ENCODE measurements around the gene TCEANC2. TPM values are rescaled to one million over a fixed set of nuclear protein-coding genes. Genes with fewer than 3 reads are reported as not detected.

Gene TCEANC2
- total RNA-seq, 1 experiment from 2014 or later = 4.3 TPM

DNA sequence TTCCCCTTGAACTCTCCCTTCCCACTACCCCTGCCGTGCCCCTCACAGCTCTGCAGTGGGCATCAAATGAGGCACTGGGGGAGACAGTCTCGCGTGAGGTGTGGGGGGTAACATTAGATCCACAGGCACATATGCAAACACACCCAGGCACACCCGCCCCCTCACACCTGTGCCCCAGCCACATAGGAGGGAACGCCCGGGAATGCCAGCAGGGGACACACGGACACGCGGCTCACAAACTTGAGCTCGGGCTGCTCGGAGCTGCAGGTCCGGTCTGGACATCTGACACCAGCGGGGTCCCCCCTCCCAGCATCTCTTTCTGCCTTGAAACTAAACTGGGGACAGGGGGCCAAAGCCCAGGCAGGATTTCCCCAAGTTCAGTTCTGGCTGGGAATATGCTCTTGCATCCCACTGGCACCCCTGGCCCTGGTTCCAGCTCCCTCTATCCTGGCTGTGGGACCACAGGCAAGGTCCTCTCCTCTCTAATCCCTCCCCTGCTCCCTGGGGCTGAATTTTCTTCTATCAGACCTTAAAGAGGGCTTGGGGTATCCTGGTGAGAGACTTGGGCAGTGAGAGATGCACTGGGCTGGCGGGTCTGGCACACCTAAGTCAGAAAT lies 68.8 kb downstream of the TCEANC2 start:
- no peaks in the 10 kb centered on the region for H3K36me3 ChIP-seq (replicated peaks; ENCODE audit: control insufficient read depth, insufficient read depth, low read length)
- peak; percentile 75 for DNase-seq
- peaks cover 14% of the 10 kb centered on the region for H3K27me3 ChIP-seq (ENCODE audit: control insufficient read depth, insufficient read depth, low read length)
- peak overlapping the region; percentile 32 for H3K4me3 ChIP-seq (ENCODE audit: insufficient read depth, low read depth, low read length)

DNA sequence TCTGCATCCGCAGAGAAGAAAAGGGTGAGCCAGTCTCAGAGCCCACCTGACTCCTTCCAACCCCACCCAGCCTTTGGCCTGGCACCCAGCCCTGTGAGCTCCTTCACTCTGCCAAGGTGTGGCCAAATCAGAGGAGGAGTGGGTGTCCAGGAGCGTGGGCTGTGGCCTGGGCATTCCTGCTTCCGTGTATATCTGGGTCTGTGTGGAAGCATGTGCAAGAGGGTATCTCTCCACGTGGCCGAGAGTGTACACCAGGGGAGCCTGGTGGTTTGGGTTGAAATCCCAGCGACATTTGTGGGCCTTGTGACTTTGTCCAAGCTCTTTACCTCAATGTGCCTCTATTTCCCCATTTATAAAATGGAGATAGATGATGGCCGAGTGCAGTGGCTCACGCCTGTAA lies 69.6 kb downstream of the TCEANC2 start:
- Histone ChIP-seq H3K4me3 (ENCODE audit: insufficient read depth, low read depth, low read length) (no peak overlapping the region), H3K36me3 (replicated peaks; ENCODE audit: control insufficient read depth, insufficient read depth, low read length) (no peaks in the 10 kb centered on the region), H3K27me3 (ENCODE audit: control insufficient read depth, insufficient read depth, low read length) (peaks cover 14% of the 10 kb centered on the region)
- no peak for DNase-seq

DNA sequence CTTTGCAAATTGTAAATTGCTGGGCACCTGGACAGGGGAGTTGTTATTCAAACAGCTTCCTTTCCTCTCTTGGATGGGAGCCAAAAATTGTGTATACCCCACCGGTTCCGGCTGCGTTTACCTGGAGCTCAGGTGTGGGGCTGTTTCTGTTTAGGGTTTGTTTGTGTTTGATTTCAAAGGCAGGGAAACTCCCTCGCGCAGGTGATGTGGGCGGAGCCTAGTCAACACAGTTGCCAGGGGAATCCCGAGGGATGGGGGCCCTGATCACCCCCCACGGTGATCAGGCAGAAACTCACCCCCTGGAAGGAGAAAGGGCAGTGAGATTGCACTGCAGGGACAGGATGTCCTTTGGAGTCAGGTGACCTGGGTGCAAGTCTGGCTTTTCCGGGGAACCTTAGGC lies 71.1 kb downstream of the TCEANC2 start:
- DNase-seq = peak; percentile 81
- no peak overlapping the region for H3K4me3 ChIP-seq (ENCODE audit: insufficient read depth, low read depth, low read length)
- peaks cover 14% of the 10 kb centered on the region for H3K27me3 ChIP-seq (ENCODE audit: control insufficient read depth, insufficient read depth, low read length)
- H3K36me3 ChIP-seq (replicated peaks; ENCODE audit: control insufficient read depth, insufficient read depth, low read length) = no peaks in the 10 kb centered on the region

DNA sequence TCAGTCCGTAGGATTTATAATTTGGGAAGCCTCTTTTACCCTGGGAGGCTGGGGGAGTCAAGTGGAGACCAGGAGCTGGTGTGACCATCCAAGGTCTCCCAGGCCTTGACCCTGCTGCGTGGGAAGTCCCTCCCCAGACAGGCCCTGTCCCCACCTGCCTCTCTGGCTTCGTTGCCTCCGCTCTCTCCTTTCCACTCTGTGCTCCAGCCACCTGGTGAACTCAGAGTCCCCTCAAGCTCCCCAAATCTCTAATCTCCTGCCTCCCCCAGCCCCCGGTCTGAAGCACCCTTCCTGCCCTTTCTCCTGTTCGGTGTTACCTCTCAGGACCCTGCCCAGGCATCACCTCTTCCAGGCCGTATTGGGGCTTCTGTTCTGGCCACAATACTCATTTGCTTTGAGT lies 71.5 kb downstream of the TCEANC2 start:
- no peaks in the 10 kb centered on the region for H3K36me3 ChIP-seq (replicated peaks; ENCODE audit: control insufficient read depth, insufficient read depth, low read length)
- H3K27me3 ChIP-seq (ENCODE audit: control insufficient read depth, insufficient read depth, low read length) = peaks cover 14% of the 10 kb centered on the region
- peak; percentile 29 for DNase-seq
- no peak overlapping the region for H3K4me3 ChIP-seq (ENCODE audit: insufficient read depth, low read depth, low read length)

DNA sequence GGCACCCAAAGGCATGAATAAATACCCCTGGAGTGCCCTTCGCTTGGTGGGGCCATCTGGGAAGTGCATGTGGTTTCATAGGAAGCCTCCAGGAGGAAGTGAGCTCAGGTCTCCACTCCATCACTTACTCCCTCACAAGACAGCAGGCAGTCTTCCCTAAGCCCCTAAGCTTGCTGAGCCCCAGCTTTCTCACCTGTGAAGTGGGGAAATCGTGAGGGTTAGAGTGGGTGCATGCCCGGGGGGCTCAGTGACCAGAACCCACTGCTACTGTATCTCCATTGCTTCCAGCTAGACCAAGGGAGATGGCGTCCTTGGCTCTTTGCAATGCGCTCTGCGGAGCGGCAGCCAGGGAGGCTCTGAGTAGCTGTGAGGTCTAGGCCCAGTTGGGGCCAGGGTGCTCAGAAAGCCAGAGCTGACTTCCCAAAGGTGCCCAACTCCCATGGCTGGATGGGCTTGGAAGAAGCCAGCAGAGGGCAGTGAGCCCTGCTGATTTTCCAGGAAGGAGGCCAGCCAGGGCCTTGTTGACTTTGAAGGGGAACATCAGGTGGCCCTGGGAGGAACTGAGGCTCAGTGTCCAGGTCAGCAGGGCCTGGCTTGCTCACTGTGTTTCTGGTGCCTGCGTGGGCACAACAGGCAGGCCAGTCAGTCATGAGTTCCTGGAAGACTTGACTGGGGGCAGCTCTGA lies 72.1 kb downstream of the TCEANC2 start:
- Histone ChIP-seq H3K36me3 (replicated peaks; ENCODE audit: control insufficient read depth, insufficient read depth, low read length) (no peaks in the 10 kb centered on the region), H3K27me3 (ENCODE audit: control insufficient read depth, insufficient read depth, low read length) (peaks cover 14% of the 10 kb centered on the region), H3K4me3 (ENCODE audit: insufficient read depth, low read depth, low read length) (no peak overlapping the region)
- DNase-seq = peak; percentile 48

DNA sequence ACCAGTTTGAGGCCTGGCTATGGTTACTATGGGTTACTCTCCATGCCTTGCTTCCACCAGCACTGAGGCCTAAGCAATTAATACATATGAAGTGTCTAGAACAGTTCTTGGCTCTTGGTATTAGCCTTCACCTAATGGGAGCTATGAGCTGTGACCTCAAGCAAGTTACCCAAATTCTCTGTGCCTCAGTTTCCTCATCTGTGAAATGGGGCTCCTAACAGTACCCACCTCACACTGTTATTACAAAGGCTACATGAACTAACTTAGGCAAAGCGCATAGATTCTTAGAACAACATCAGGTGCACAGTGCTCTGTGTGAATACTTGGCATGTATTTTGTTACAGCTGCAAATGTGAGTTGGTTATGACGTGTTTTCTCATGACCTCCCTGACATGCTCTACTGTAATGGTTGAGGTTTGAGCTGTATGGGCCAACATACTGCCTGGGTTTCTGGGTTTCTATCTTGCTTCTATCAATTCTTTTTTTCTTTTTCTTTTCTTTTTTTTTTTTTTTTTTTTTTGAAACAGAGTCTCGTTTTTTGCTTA lies 72.9 kb downstream of the TCEANC2 start:
- H3K4me3 ChIP-seq (ENCODE audit: insufficient read depth, low read depth, low read length) = no peak overlapping the region
- no peaks in the 10 kb centered on the region for H3K36me3 ChIP-seq (replicated peaks; ENCODE audit: control insufficient read depth, insufficient read depth, low read length)
- DNase-seq = no peak
- peaks cover 14% of the 10 kb centered on the region for H3K27me3 ChIP-seq (ENCODE audit: control insufficient read depth, insufficient read depth, low read length)

DNA sequence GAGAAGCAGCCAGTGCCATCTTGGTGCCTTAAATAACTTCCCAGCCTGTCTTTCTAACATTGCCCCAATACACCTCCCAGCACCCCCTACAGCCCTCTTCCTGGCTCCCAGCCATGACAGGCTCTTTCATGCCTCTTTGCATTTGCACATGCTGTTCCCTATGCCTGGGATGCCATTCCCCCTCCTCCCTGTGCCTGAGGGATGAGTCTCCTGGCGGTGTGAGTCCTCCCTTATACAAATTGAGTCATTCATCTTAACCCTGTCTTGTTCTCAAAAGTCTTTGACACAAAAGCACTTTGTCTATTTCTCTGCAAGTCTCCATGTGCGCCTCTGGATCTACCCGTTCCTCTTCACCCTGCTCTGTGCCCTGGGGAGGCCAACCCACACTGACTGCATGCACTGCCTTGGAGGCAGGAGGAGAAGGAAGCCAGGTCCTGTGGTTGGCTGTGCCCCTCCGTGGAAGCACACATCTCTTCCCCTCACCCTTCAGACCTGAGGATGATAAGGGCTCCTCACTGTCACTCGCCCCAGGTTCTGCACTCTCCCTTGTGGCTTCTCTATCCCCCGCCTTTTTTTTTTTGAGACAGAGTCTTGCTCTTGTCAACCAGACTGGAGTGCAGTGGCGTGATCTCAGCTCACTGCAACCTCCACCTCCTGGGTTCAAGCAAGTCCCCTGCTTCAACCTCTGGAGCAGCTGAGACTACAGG lies 74.3 kb downstream of the TCEANC2 start:
- DNase-seq = no peak
- Histone ChIP-seq H3K4me3 (ENCODE audit: insufficient read depth, low read depth, low read length) (no peak overlapping the region), H3K27me3 (ENCODE audit: control insufficient read depth, insufficient read depth, low read length) (peaks cover 1% of the 10 kb centered on the region), H3K36me3 (replicated peaks; ENCODE audit: control insufficient read depth, insufficient read depth, low read length) (no peaks in the 10 kb centered on the region)

DNA sequence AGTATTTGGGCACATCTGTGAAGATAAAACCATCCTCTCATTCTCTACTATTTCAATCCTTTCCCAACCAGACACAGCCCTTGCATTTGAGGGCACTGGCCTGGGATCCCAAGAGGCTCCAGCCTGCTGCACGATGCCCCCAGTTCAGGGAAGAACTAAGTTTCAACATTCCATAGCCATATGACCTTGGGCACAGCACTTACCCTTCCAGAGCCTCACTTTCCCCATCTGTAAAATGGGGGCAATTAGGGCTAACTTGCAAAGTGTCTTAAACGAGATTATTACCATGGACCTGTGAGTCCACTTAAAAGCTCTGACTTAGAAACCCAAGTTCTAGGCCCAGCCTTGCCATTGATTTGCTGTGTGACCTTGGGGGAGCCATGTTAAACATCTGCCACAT lies 76.5 kb downstream of the TCEANC2 start:
- no peak overlapping the region for H3K4me3 ChIP-seq (ENCODE audit: insufficient read depth, low read depth, low read length)
- DNase-seq = no peak
- no peaks in the 10 kb centered on the region for H3K27me3 ChIP-seq (ENCODE audit: control insufficient read depth, insufficient read depth, low read length)
- no peaks in the 10 kb centered on the region for H3K36me3 ChIP-seq (replicated peaks; ENCODE audit: control insufficient read depth, insufficient read depth, low read length)

DNA sequence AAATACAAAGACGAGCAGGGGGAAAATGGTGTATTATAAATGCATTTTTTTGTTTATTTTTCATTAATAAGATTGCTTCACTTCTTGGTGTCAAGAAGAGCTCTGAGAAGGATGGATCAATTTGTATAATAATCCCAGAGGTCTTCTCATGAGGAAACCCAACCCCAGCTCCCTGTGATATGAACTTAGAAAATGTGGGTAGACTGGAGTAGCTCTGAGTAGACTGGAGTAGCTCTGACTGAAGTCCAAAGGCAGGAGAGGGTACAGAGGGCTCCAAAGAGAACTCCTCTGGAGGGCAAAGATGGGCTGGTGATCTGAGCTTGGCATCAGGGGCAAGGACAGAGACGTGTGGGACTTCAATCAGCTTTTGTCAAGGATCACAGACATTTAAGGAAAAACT lies 78.0 kb downstream of the TCEANC2 start:
- Histone ChIP-seq H3K36me3 (replicated peaks; ENCODE audit: control insufficient read depth, insufficient read depth, low read length) (no peaks in the 10 kb centered on the region), H3K27me3 (ENCODE audit: control insufficient read depth, insufficient read depth, low read length) (no peaks in the 10 kb centered on the region), H3K4me3 (ENCODE audit: insufficient read depth, low read depth, low read length) (no peak overlapping the region)
- no peak for DNase-seq

DNA sequence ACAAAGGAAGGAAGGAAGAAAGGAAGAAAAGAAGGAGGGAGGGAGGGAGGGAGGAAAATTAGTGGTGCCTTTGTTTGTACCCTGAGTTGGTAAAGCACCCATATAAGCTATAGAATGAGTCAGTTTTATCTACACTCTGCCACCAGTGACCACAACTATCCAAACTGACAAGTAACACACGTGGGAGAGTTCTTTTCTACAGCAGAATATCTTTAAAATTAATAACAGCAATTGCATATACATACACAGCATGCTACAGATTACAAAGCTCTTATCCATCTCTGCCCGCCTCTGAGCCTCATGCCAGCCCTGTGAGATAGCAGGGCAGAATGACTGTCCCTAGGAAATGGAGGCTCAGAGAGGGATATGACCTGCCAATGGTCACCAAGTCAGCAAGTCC lies 79.1 kb downstream of the TCEANC2 start:
- Histone ChIP-seq H3K27me3 (ENCODE audit: control insufficient read depth, insufficient read depth, low read length) (no peaks in the 10 kb centered on the region), H3K4me3 (ENCODE audit: insufficient read depth, low read depth, low read length) (no peak overlapping the region), H3K36me3 (replicated peaks; ENCODE audit: control insufficient read depth, insufficient read depth, low read length) (no peaks in the 10 kb centered on the region)
- no peak for DNase-seq

DNA sequence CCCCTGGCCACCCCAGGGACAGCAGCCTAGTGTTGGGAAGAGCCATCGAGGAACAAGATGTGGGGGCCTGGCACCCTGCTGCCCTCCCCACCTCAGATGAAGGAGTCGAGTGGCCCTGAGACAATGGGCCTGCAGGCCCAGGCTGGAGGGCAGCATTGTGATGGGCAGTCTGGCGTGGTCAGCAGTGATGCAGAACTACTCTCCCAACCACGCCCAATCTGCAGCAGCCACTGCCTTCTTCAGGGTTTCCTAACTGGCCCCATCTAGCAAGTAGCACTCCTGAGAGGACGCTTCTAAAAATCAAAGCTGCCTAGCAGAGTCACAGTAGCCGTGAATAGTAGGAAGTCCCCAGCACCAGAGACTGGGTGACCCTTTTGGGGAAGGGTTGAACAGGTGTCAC lies 80.9 kb downstream of the TCEANC2 start:
- no peaks in the 10 kb centered on the region for H3K36me3 ChIP-seq (replicated peaks; ENCODE audit: control insufficient read depth, insufficient read depth, low read length)

DNA sequence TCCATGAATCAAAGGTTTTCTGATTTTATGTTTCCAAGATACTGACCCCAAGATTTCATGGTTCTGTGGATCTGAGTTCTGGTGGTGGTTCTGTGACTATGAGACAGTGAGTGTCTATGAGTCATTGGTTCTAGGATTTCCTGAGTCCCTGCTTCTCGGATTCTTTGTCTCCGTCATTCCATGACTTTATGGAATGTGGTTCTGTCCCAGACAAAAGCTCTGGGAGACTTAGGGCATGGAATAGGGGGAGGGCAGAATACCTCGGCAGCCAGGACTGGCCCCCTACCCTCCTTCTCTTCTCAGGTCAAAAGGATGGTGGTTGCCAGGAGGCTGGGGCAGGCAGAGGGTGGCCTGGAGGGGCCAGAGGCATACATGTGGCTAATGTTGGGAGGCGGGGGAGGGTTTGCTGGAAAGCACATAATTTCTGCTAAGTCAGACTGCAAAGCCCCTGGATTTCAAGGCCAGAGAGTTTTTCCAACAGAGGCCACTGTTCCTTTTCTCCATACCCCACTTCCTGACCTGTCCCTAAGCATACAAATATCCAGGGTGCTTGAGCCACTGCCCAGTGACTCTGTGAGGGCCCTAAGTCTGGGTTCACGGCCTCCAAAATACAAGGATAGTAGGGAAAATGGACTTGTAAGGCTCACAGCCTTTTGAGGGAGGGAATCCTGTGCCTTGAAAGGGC lies 82.2 kb downstream of the TCEANC2 start:
- no peak overlapping the region for H3K4me3 ChIP-seq (ENCODE audit: insufficient read depth, low read depth, low read length)

More for the DNA sequence above, 80.9 kb downstream of the TCEANC2 start:
- Histone ChIP-seq H3K4me3 (ENCODE audit: insufficient read depth, low read depth, low read length) (no peak overlapping the region), H3K27me3 (ENCODE audit: control insufficient read depth, insufficient read depth, low read length) (no peaks in the 10 kb centered on the region)
- no peak for DNase-seq

DNA sequence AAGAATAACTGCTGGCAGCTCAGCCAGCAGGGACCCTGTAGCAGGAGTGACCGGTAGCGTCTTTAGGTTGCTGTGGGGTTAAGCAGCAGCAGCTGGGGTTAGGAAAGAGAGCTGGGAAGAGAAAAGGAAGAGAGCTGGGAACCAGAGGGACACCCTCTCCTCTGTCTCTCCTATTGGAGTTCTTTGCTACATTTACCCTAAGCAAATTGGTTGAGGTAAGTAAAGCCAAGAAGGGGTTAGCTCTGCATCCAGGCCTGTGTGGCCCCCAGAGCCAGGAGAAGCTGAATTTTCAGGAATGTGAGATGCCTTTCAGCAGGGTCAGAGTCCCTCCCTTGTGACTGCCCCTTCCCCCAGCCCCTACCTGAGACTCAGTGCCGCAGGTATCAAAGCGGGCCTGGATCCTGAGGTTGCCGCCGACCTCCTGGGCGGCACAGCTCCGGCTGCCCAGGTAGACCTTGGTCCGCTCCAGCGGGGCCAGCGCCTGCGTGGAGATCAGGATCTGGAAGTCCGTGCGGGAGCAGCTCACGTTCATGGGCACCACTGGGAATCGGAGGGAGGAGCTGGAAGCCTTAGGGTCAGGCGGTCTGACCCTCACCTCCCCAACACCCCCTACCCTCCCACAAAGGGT lies 83.0 kb downstream of the TCEANC2 start:
- Histone ChIP-seq H3K4me3 (ENCODE audit: insufficient read depth, low read depth, low read length) (no peak overlapping the region), H3K36me3 (replicated peaks; ENCODE audit: control insufficient read depth, insufficient read depth, low read length) (no peaks in the 10 kb centered on the region), H3K27me3 (ENCODE audit: control insufficient read depth, insufficient read depth, low read length) (no peaks in the 10 kb centered on the region)
- DNase-seq = peak; percentile 75

More for the DNA sequence above, 82.2 kb downstream of the TCEANC2 start:
- Histone ChIP-seq H3K27me3 (ENCODE audit: control insufficient read depth, insufficient read depth, low read length) (no peaks in the 10 kb centered on the region), H3K36me3 (replicated peaks; ENCODE audit: control insufficient read depth, insufficient read depth, low read length) (no peaks in the 10 kb centered on the region)
- DNase-seq = peak; percentile 76

DNA sequence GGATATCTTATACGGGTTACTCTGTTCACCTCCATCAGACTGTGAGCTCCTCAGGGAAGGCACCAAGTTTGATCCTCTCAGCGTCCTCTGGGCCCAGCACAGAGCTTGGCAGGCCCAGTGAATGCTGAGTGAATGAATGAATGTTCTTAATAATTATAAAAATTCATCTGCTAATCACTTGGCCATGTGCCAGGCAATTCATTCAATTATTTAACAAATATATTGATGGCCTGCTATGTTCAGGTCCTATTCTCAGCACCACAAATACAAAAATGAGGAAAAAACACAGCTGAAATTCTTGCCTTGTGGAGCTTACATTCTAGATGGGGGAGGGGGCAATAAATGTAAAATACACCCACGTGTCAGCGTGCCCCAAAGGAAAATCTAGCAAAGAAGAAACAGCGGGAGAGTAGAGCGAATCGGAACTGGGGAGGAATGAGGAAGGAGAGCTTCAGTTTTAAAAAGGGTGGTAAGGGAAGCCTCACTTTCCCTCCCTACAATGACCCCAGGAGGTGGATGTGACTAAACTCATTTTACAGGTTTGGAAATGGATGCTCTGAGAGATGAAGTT lies 83.6 kb downstream of the TCEANC2 start:
- no peak for DNase-seq
- no peaks in the 10 kb centered on the region for H3K27me3 ChIP-seq (ENCODE audit: control insufficient read depth, insufficient read depth, low read length)
- H3K4me3 ChIP-seq (ENCODE audit: insufficient read depth, low read depth, low read length) = no peak overlapping the region
- no peaks in the 10 kb centered on the region for H3K36me3 ChIP-seq (replicated peaks; ENCODE audit: control insufficient read depth, insufficient read depth, low read length)

All from H7 (cell line).